ENCODE results near the gene PAX6. TPM values are rescaled to one million over a fixed set of nuclear protein-coding genes. Genes with fewer than 3 reads are reported as not detected.

PAX6 gene
- total and polyA plus RNA-seq, 2 donors (not counting 1 experiment from before 2014, with no cell fraction given) = 0.44 TPM; not detected in 1

GRCh38 chr11:31779374-31779791 is 31.7 kb downstream of the PAX6 start:
- Histone ChIP-seq H3K9ac (ENCODE audit: insufficient read depth, low read length) (no peak overlapping the region), H2AFZ (ENCODE audit: low read length) (no peak overlapping the region)
- DNase-seq (ENCODE audit: low read depth in 2 of 2) = peak; percentile 67 to 80

GRCh38 chr11:31772412-31772811 is 38.7 kb downstream of the PAX6 start:
- Histone ChIP-seq H3K9me3 (ENCODE audit: control insufficient read depth, insufficient read depth, low read depth, low read length) (no peaks in the 10 kb centered on the region), H4K20me1 (ENCODE audit: control insufficient read depth, extremely low read depth, insufficient read depth, low read length) (no peaks in the 10 kb centered on the region), H2AFZ (ENCODE audit: low read length) (no peak overlapping the region), H3K27me3 (ENCODE audit: control insufficient read depth, insufficient read depth, low read length) (no peaks in the 10 kb centered on the region), H3K79me2 (ENCODE audit: control insufficient read depth, insufficient read depth, low read length) (no peaks in the 10 kb centered on the region), H3K9ac (ENCODE audit: insufficient read depth, low read length) (no peak overlapping the region), H3K27ac (ENCODE audit: insufficient read depth, low read length) (no peak overlapping the region), H3K36me3 (ENCODE audit: control insufficient read depth, insufficient read depth, low read length) (no peaks in the 10 kb centered on the region), H3K4me1 (ENCODE audit: control insufficient read depth, extremely low read depth, insufficient read depth, low read length) (no peaks in the 10 kb centered on the region), H3K4me3 (replicated peaks in 1 of 4; ENCODE audit: control extremely low read depth in 1 of 4, insufficient read depth in 1 of 4, low read depth in 3 of 4, low read length in 4 of 4) (no peak overlapping the region), H3K4me2 (ENCODE audit: extremely low read depth, insufficient read depth, low read length) (no peak overlapping the region)
- DNase-seq (ENCODE audit: low read depth in 2 of 2) = peak in 1 of 2 donors; percentile 13
- TF ChIP-seq EZH2 (IDR thresholded peaks at IDR 0.05; ENCODE audit: low read length, missing control alignments) (no peak), CTCF (conservative IDR thresholded peaks at IDR 0.05 in 1 of 2, IDR thresholded peaks at IDR 0.05 in 1 of 2; ENCODE audit: low read depth in 1 of 2, low read length in 2 of 2) (no peak)

More at GRCh38 chr11:31779374-31779791, 31.7 kb downstream of the PAX6 start:
- H3K4me3 ChIP-seq (replicated peaks in 1 of 4; ENCODE audit: control extremely low read depth in 1 of 4, insufficient read depth in 1 of 4, low read depth in 3 of 4, low read length in 4 of 4) = no peak overlapping the region
- H3K4me2 ChIP-seq (ENCODE audit: extremely low read depth, insufficient read depth, low read length) = peak overlapping the region; percentile 4
- H3K27me3 ChIP-seq (ENCODE audit: control insufficient read depth, insufficient read depth, low read length) = no peaks in the 10 kb centered on the region
- no peak overlapping the region for H3K27ac ChIP-seq (ENCODE audit: insufficient read depth, low read length)
- no peaks in the 10 kb centered on the region for H3K36me3 ChIP-seq (ENCODE audit: control insufficient read depth, insufficient read depth, low read length)
- TF ChIP-seq EZH2 (IDR thresholded peaks at IDR 0.05; ENCODE audit: low read length, missing control alignments) = no peak
- TF ChIP-seq CTCF (conservative IDR thresholded peaks at IDR 0.05 in 1 of 2, IDR thresholded peaks at IDR 0.05 in 1 of 2; ENCODE audit: low read depth in 1 of 2, low read length in 2 of 2) = no peak
- H3K4me1 ChIP-seq (ENCODE audit: control insufficient read depth, extremely low read depth, insufficient read depth, low read length) = no peaks in the 10 kb centered on the region
- H4K20me1 ChIP-seq (ENCODE audit: control insufficient read depth, extremely low read depth, insufficient read depth, low read length) = no peaks in the 10 kb centered on the region
- no peaks in the 10 kb centered on the region for H3K9me3 ChIP-seq (ENCODE audit: control insufficient read depth, insufficient read depth, low read depth, low read length)
- H3K79me2 ChIP-seq (ENCODE audit: control insufficient read depth, insufficient read depth, low read length) = no peaks in the 10 kb centered on the region

- no peak overlapping the region for H3K27ac ChIP-seq (ENCODE audit: insufficient read depth, low read length)
- no peak overlapping the region for H3K9ac ChIP-seq (ENCODE audit: insufficient read depth, low read length)
- H3K79me2 ChIP-seq (ENCODE audit: control insufficient read depth, insufficient read depth, low read length) = no peaks in the 10 kb centered on the region
- TF ChIP-seq EZH2 (IDR thresholded peaks at IDR 0.05; ENCODE audit: low read length, missing control alignments) (no peak), CTCF (conservative IDR thresholded peaks at IDR 0.05 in 1 of 2, IDR thresholded peaks at IDR 0.05 in 1 of 2; ENCODE audit: low read depth in 1 of 2, low read length in 2 of 2) (no peak)
- no peak overlapping the region for H3K4me2 ChIP-seq (ENCODE audit: extremely low read depth, insufficient read depth, low read length)
- no peak overlapping the region for H2AFZ ChIP-seq (ENCODE audit: low read length)
- no peaks in the 10 kb centered on the region for H4K20me1 ChIP-seq (ENCODE audit: control insufficient read depth, extremely low read depth, insufficient read depth, low read length)
- H3K36me3 ChIP-seq (ENCODE audit: control insufficient read depth, insufficient read depth, low read length) = no peaks in the 10 kb centered on the region
- peak in 1 of 2 donors; percentile 6 for DNase-seq (ENCODE audit: low read depth in 2 of 2)
- H3K4me3 ChIP-seq (replicated peaks in 1 of 4; ENCODE audit: control extremely low read depth in 1 of 4, insufficient read depth in 1 of 4, low read depth in 3 of 4, low read length in 4 of 4) = no peak overlapping the region
- no peaks in the 10 kb centered on the region for H3K9me3 ChIP-seq (ENCODE audit: control insufficient read depth, insufficient read depth, low read depth, low read length)
- no peaks in the 10 kb centered on the region for H3K4me1 ChIP-seq (ENCODE audit: control insufficient read depth, extremely low read depth, insufficient read depth, low read length)
- H3K27me3 ChIP-seq (ENCODE audit: control insufficient read depth, insufficient read depth, low read length) = no peaks in the 10 kb centered on the region
These were observed 41.0 kb downstream of the PAX6 start for GRCh38 chr11:31770011-31770700.

Data from fibroblast of lung (primary cell).